Activated gamma-delta T cell treated with anti-CD3 and anti-CD28 coated beads, Interleukin-2, amount 50 U/mL, for 16 hours (primary cell): ENCODE results near the gene BORCS8.
"Not testable (repeated sequence)": the region's sequence is repeated elsewhere in the genome, so short reads cannot be mapped to it uniquely, and the experiment has no call there.

ENCODE experiments used
- DNase-seq: peaks from one replicate; pipeline ENCODE4 v3.0.0-alpha.2; 2020; ENCODE audit warnings: low read depth

The BORCS8 gene

GRCh38 chr19:19148504-19148903 is 43.4 kb downstream of the BORCS8 start:
- not testable (repeated sequence) for DNase-seq

- DNase-seq = no peak
Measured at GRCh38 chr19:19147344-19147743, 44.6 kb downstream of the BORCS8 start.

GRCh38 chr19:19146865-19147264 is 45.1 kb downstream of the BORCS8 start:
- DNase-seq = no peak

- DNase-seq = peak; percentile 82
Measured at GRCh38 chr19:19145684-19146608, 46.0 kb downstream of the BORCS8 start.

- no peak for DNase-seq
Measured at GRCh38 chr19:19145281-19145680, 46.7 kb downstream of the BORCS8 start.

GRCh38 chr19:19142347-19142746 is 49.6 kb downstream of the BORCS8 start:
- DNase-seq = no peak

- DNase-seq = no peak
Measured at GRCh38 chr19:19140476-19140875, 51.5 kb downstream of the BORCS8 start.

GRCh38 chr19:19139876-19140229 is 52.1 kb downstream of the BORCS8 start:
- no peak for DNase-seq

GRCh38 chr19:19138109-19138981 is 53.6 kb downstream of the BORCS8 start, which contains the start of gene TMEM161A:
TSS of gene TMEM161A (minus strand) at chr19:19138478. CDS start at chr19:19138428, 50 bp downstream.
- DNase-seq = peak; percentile 94

- DNase-seq = no peak
Measured at GRCh38 chr19:19137556-19138108, 54.3 kb downstream of the BORCS8 start.

- DNase-seq = not testable (repeated sequence)
Measured at GRCh38 chr19:19135713-19136112, 56.2 kb downstream of the BORCS8 start.

GRCh38 chr19:19134687-19135158 is 57.2 kb downstream of the BORCS8 start:
- DNase-seq = peak; percentile 14

GRCh38 chr19:19133985-19134384 is 58.0 kb downstream of the BORCS8 start:
- DNase-seq = no peak

- DNase-seq = no peak
Measured at GRCh38 chr19:19132912-19133311, 59.0 kb downstream of the BORCS8 start.

GRCh38 chr19:19131989-19132388 is 60.0 kb downstream of the BORCS8 start:
- DNase-seq = no peak
